NB4 (cell line): ENCODE results near the gene NTSR1.

Source experiments
- CTCF ChIP-seq: IDR thresholded peaks from one replicate; pipeline ENCODE4 v1.5.1; 2012; ENCODE audit warnings: low read depth, low read length
- POLR2A ChIP-seq: IDR thresholded peaks from 2 replicates; pipeline ENCODE4 v1.6.1; 2011; ENCODE audit warnings: mild to moderate bottlenecking; ENCODE audit not compliant: insufficient read length; ENCODE audit errors: extremely low read depth

- no peak for TF ChIP-seq CTCF
- no peak for TF ChIP-seq POLR2A
Observed at GRCh38 chr20:62732842-62733525, 24.3 kb downstream of the NTSR1 start.
